Activated CD4-positive, alpha-beta T cell treated with anti-CD3 and anti-CD28 coated beads, Interleukin-2, amount 50 U/mL, for 4 hours (primary cell): ENCODE results near the gene SLIT1.

ENCODE experiments used
- DNase-seq, 2 experiments: peaks; one replicate each; pipeline ENCODE4 v3.0.0-alpha.2; 2020

Gene SLIT1

GRCh38 chr10:97060441-97061084, 125.2 kb downstream of the SLIT1 start:
- no peak for DNase-seq

GRCh38 chr10:97059872-97060205, 125.9 kb downstream of the SLIT1 start:
- DNase-seq: no peak

GRCh38 chr10:97059006-97059871, 126.5 kb downstream of the SLIT1 start:
- DNase-seq: no peak

- DNase-seq: no peak
These were observed 127.2 kb downstream of the SLIT1 start for GRCh38 chr10:97058521-97058920.

- no peak for DNase-seq
These were observed 128.1 kb downstream of the SLIT1 start for GRCh38 chr10:97057491-97058235.

- no peak for DNase-seq
These were observed 129.6 kb downstream of the SLIT1 start for GRCh38 chr10:97056003-97056630.

GRCh38 chr10:97053276-97053675, 132.5 kb downstream of the SLIT1 start:
- no peak for DNase-seq

- no peak for DNase-seq
These were observed 134.7 kb downstream of the SLIT1 start for GRCh38 chr10:97050956-97051496.

- DNase-seq: no peak
These were observed 135.5 kb downstream of the SLIT1 start for GRCh38 chr10:97050205-97050745.

- no peak for DNase-seq
These were observed 136.1 kb downstream of the SLIT1 start for GRCh38 chr10:97049670-97050069.

GRCh38 chr10:97048649-97049427, 136.9 kb downstream of the SLIT1 start:
- no peak for DNase-seq

GRCh38 chr10:97047788-97048187, 138.0 kb downstream of the SLIT1 start:
- DNase-seq: no peak

GRCh38 chr10:97047083-97047736, 138.5 kb downstream of the SLIT1 start:
- DNase-seq: no peak

GRCh38 chr10:97046456-97047082, 139.2 kb downstream of the SLIT1 start:
- no peak for DNase-seq

- DNase-seq: no peak
These were observed 142.2 kb downstream of the SLIT1 start for GRCh38 chr10:97043563-97043855.

GRCh38 chr10:97042716-97043562, 142.8 kb downstream of the SLIT1 start:
- DNase-seq: no peak

- no peak for DNase-seq
These were observed 143.7 kb downstream of the SLIT1 start for GRCh38 chr10:97042081-97042480.

- no peak for DNase-seq
These were observed 145.1 kb downstream of the SLIT1 start for GRCh38 chr10:97040706-97041105.

GRCh38 chr10:97040248-97040584, 145.5 kb downstream of the SLIT1 start:
- no peak for DNase-seq
